C4-2B (cell line): ENCODE measurements around the gene SPTSSB.

Experiments used
- ZFX ChIP-seq: fragments of 450-650 bp; IDR thresholded peaks from 2 replicates; pipeline ENCODE4 v1.6.1; 2017
- TF ChIP-seq, protein P1 (sequence below): fragments of 450-650 bp; conservative IDR thresholded peaks from 2 replicates; pipeline ENCODE4 v1.5.1; 2017; ENCODE audit warnings: mild to moderate bottlenecking

DNA sequence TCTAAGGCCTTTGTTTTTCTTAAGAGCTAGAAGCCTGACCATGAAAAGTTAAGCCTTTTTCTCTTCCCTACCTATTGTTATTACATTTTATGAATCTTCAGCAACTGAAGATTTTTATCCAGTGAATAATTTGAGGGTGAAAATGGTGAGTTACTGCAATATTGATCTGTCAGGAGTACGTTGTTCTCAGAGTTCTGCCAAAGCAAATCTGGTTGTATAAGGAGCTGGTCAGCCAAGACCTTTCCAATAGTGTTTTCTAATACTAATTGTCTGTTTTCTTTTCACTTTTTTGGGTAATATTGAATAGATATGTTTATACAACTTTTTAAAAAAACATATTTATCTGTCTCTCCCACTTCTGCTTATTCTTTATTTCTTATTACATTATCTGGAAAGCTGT lies 15.0 kb downstream of the SPTSSB start:
- TF ChIP-seq, protein P1, sequence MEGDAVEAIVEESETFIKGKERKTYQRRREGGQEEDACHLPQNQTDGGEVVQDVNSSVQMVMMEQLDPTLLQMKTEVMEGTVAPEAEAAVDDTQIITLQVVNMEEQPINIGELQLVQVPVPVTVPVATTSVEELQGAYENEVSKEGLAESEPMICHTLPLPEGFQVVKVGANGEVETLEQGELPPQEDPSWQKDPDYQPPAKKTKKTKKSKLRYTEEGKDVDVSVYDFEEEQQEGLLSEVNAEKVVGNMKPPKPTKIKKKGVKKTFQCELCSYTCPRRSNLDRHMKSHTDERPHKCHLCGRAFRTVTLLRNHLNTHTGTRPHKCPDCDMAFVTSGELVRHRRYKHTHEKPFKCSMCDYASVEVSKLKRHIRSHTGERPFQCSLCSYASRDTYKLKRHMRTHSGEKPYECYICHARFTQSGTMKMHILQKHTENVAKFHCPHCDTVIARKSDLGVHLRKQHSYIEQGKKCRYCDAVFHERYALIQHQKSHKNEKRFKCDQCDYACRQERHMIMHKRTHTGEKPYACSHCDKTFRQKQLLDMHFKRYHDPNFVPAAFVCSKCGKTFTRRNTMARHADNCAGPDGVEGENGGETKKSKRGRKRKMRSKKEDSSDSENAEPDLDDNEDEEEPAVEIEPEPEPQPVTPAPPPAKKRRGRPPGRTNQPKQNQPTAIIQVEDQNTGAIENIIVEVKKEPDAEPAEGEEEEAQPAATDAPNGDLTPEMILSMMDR: no peak
- no peak for TF ChIP-seq ZFX
